ENCODE data around the gene KDELR3. TPM values are rescaled to one million over a fixed set of nuclear protein-coding genes. Genes with fewer than 3 reads are reported as not detected.
A peak's percentile ranks its signal among the peaks of the same experiment; 100 is the strongest.

The KDELR3 gene
- polyA plus RNA-seq, 3 donors = 9.1 to 12.0 (median 11.1) TPM

GRCh38 chr22:38506118-38506962, 38.4 kb downstream of the KDELR3 start, which contains the start of gene DDX17:
Gene DDX17 (minus strand): TSS chr22:38506311.
- DNase-seq (ENCODE audit: low read depth in 3 of 3, low spot score in 2 of 3) = peak; percentile 97 to 100 (median 99)

GRCh38 chr22:38510416-38510970, 42.6 kb downstream of the KDELR3 start:
- no peak for DNase-seq (ENCODE audit: low read depth in 3 of 3, low spot score in 2 of 3)

GRCh38 chr22:38513063-38513462, 45.2 kb downstream of the KDELR3 start:
- no peak for DNase-seq (ENCODE audit: low read depth in 3 of 3, low spot score in 2 of 3)

GRCh38 chr22:38518620-38519019, 50.7 kb downstream of the KDELR3 start:
- no peak for DNase-seq (ENCODE audit: low read depth in 3 of 3, low spot score in 2 of 3)

GRCh38 chr22:38519453-38520250, 51.8 kb downstream of the KDELR3 start:
- DNase-seq (ENCODE audit: low read depth in 3 of 3, low spot score in 2 of 3) = no peak

GRCh38 chr22:38523029-38523428, 55.1 kb downstream of the KDELR3 start:
- no peak for DNase-seq (ENCODE audit: low read depth in 3 of 3, low spot score in 2 of 3)

- no peak for DNase-seq (ENCODE audit: low read depth in 3 of 3, low spot score in 2 of 3)
Measured at GRCh38 chr22:38523479-38523878, 55.6 kb downstream of the KDELR3 start.

GRCh38 chr22:38524429-38524828, 56.5 kb downstream of the KDELR3 start:
- DNase-seq (ENCODE audit: low read depth in 3 of 3, low spot score in 2 of 3) = no peak

GRCh38 chr22:38531251-38531938, 63.5 kb downstream of the KDELR3 start:
- no peak for DNase-seq (ENCODE audit: low read depth in 3 of 3, low spot score in 2 of 3)

Other genes with a start within 250 kb of the KDELR3 start
- gene TMEM184B, start 195.1 kb upstream of the KDELR3 start, polyA plus RNA-seq (ENCODE audit: insufficient read length in 3 of 3) = 10 to 100 TPM; 38.6 to 43.2 (median 39.8) TPM
- 100 to 1,000 TPM; 101 to 111 (median 107) TPM for gene CSNK1E, start 150.7 kb upstream of the KDELR3 start, polyA plus RNA-seq (ENCODE audit: insufficient read length in 3 of 3)
- under 1 TPM; 0.07 to 0.11 (median 0.10) TPM for gene KCNJ4, start 12.9 kb upstream of the KDELR3 start, polyA plus RNA-seq (ENCODE audit: insufficient read length in 3 of 3)
- 100 to 1,000 TPM; 725 to 879 (median 768) TPM for gene DDX17, start 38.2 kb downstream of the KDELR3 start, polyA plus RNA-seq (ENCODE audit: insufficient read length in 3 of 3)
- gene DMC1, start 102.1 kb downstream of the KDELR3 start, polyA plus RNA-seq (ENCODE audit: insufficient read length in 3 of 3) = 1 to 10 TPM; 5.0 to 6.7 (median 5.4) TPM
- gene FAM227A, start 188.3 kb downstream of the KDELR3 start, polyA plus RNA-seq (ENCODE audit: insufficient read length in 3 of 3) = 1 to 10 TPM; 4.4 to 7.9 (median 5.3) TPM
- 10 to 100 TPM; 60.4 to 62.6 (median 61.8) TPM for gene CBY1, start 188.5 kb downstream of the KDELR3 start, polyA plus RNA-seq (ENCODE audit: insufficient read length in 3 of 3)
- 100 to 1,000 TPM in 2 of 3 donors, 10 to 100 TPM in 1; 99.8 to 103 (median 103) TPM for gene TOMM22, start 213.9 kb downstream of the KDELR3 start, polyA plus RNA-seq (ENCODE audit: insufficient read length in 3 of 3)
- gene JOSD1, start 232.8 kb downstream of the KDELR3 start, polyA plus RNA-seq (ENCODE audit: insufficient read length in 3 of 3) = 10 to 100 TPM; 36.9 to 41.4 (median 39.2) TPM
- gene GTPBP1, start 237.8 kb downstream of the KDELR3 start, polyA plus RNA-seq (ENCODE audit: insufficient read length in 3 of 3) = 10 to 100 TPM; 42.0 to 44.0 (median 42.0) TPM

All from right renal cortex interstitium (tissue), 3 donors.